Stimulated activated CD4-positive, alpha-beta T cell treated with anti-CD3 and anti-CD28 coated beads, Interleukin-2, amount 100 ng/mL, for 4 hours (primary cell): ENCODE measurements around the gene HOXA10.

Experiments
- DNase-seq: peaks from one replicate; pipeline ENCODE4 v3.0.0-alpha.2; 2020; ENCODE audit warnings: low read depth

Gene HOXA10

GRCh38 chr7:27165996-27166530, 8.1 kb downstream of the HOXA10 start:
- no peak for DNase-seq

- DNase-seq: no peak
These were observed 8.8 kb downstream of the HOXA10 start, which contains the start of gene HOXA9 for GRCh38 chr7:27165089-27165995. Gene HOXA9 (minus strand): TSS chr7:27165537. CDS start chr7:27165457, 80 bp downstream.

GRCh38 chr7:27164367-27165088, 9.6 kb downstream of the HOXA10 start:
- DNase-seq: no peak

- DNase-seq: no peak
These were observed 10.1 kb downstream of the HOXA10 start for GRCh38 chr7:27164045-27164366.

GRCh38 chr7:27163288-27164044, 10.7 kb downstream of the HOXA10 start:
- DNase-seq: no peak

- DNase-seq: no peak
These were observed 11.4 kb downstream of the HOXA10 start for GRCh38 chr7:27162561-27163287.

GRCh38 chr7:27161721-27162560, 12.2 kb downstream of the HOXA10 start:
- no peak for DNase-seq

- no peak for DNase-seq
These were observed 12.9 kb downstream of the HOXA10 start for GRCh38 chr7:27161214-27161720.

- peak; percentile 77 for DNase-seq
These were observed 13.4 kb downstream of the HOXA10 start for GRCh38 chr7:27160546-27161213.

GRCh38 chr7:27160145-27160545, 14.0 kb downstream of the HOXA10 start:
- no peak for DNase-seq

- DNase-seq: no peak
These were observed 14.6 kb downstream of the HOXA10 start for GRCh38 chr7:27159266-27160144.

- no peak for DNase-seq
These were observed 15.5 kb downstream of the HOXA10 start for GRCh38 chr7:27158436-27159265.

- no peak for DNase-seq
These were observed 16.3 kb downstream of the HOXA10 start for GRCh38 chr7:27157702-27158431.

GRCh38 chr7:27156916-27157701, 17.0 kb downstream of the HOXA10 start:
- no peak for DNase-seq

- DNase-seq: no peak
These were observed 17.6 kb downstream of the HOXA10 start, which contains the start of gene HOXA7 for GRCh38 chr7:27156508-27156898. Gene HOXA7 (minus strand): TSS chr7:27156675. CDS start chr7:27156545, 130 bp downstream.

- DNase-seq: no peak
These were observed 18.2 kb downstream of the HOXA10 start for GRCh38 chr7:27155816-27156507.
